Body of pancreas (tissue), 4 donors: ENCODE results near the gene ACADSB. TPM values are rescaled to one million over a fixed set of nuclear protein-coding genes. Genes with fewer than 3 reads are reported as not detected.
A peak's percentile ranks its signal among the peaks of the same experiment; 100 is the strongest.

Source experiments
- ATAC-seq: fragments of 150-250 bp; one replicate; pipeline ENCODE4 v1.9.1; 2016
- DNase-seq, 4 donors: peaks; one replicate each; pipeline ENCODE4 v3.0.0-alpha.2; 2019
- H3K27ac ChIP-seq, 4 donors: fragments of 200-600 bp; sonication (generic); 1 replicate in 3 of 4; 2 replicates in 1 of 4; pipeline versions ENCODE4 v1.5.1 to v1.6.1; 2016 to 2019; ENCODE audit warnings: mild to moderate bottlenecking in 1 of 4, mixed read lengths in 1 of 4, moderate library complexity in 1 of 4
- H3K27me3 ChIP-seq, 2 donors: fragments of 200-600 bp; sonication (generic); one replicate each; pipeline ENCODE4 v1.6.0; 2016; ENCODE audit warnings: mild to moderate bottlenecking in 1 of 2
- H3K36me3 ChIP-seq, 2 donors: fragments of 200-600 bp; sonication (generic); replicated peaks in 1 of 2; 2 replicates each; pipeline ENCODE4 v1.5.1; 2016; ENCODE audit warnings: low read depth in 2 of 2; ENCODE audit not compliant: insufficient read depth in 1 of 2
- H3K4me1 ChIP-seq: fragments of 200-600 bp; sonication (generic); one replicate; pipeline ENCODE4 v1.6.0; 2016
- H3K4me3 ChIP-seq, 2 donors: fragments of 200-600 bp; sonication (generic); 1 replicate in 1 of 2; 2 replicates in 1 of 2; pipeline ENCODE4 v1.5.1; 2016 to 2019
- H3K9me3 ChIP-seq, 3 donors: fragments of 200-600 bp; sonication (generic); 1 replicate in 2 of 3; 2 replicates in 1 of 3; pipeline ENCODE4 v1.5.1; 2016
- POLR2A ChIP-seq, 3 donors: fragments of 450-650 bp; IDR thresholded peaks; one replicate each; pipeline ENCODE4 v1.6.1; 2016; ENCODE audit warnings: antibody characterized with exemption in 3 of 3, mild to moderate bottlenecking in 2 of 3
- WGBS, 2 donors: methylation state at CpG; one replicate each; pipeline ENCODE4 v1.1.5; 2017; 5-methylcytosine and 5-hydroxymethylcytosine counted together
- intact Hi-C: fragments of 100-400 bp; cut with DNase I; formaldehyde crosslinking; loops from one replicate; pipeline ENCODE4 v1.15.1; 2023
- total RNA-seq, 2 donors: library from RNA; depleted of rRNA; stranded (reverse); fragments of >200 nt; gene quantifications; one replicate each; pipeline ENCODE4 v1.1.0, GENCODE V29; 2016
- TF ChIP-seq, protein P1 (sequence below), 7 experiments: fragments of 450-650 bp in 4 of 7; fragments of 200-600 bp in 3 of 7; sonication (generic) in 3 of 7; IDR thresholded peaks; one replicate each; pipeline ENCODE4 v1.5.1; 2016 to 2019; ENCODE audit warnings: antibody characterized with exemption in 7 of 7

ACADSB gene
- total RNA-seq, 2 donors from 2014 or later: 13.8 to 21.8 TPM

DNA sequence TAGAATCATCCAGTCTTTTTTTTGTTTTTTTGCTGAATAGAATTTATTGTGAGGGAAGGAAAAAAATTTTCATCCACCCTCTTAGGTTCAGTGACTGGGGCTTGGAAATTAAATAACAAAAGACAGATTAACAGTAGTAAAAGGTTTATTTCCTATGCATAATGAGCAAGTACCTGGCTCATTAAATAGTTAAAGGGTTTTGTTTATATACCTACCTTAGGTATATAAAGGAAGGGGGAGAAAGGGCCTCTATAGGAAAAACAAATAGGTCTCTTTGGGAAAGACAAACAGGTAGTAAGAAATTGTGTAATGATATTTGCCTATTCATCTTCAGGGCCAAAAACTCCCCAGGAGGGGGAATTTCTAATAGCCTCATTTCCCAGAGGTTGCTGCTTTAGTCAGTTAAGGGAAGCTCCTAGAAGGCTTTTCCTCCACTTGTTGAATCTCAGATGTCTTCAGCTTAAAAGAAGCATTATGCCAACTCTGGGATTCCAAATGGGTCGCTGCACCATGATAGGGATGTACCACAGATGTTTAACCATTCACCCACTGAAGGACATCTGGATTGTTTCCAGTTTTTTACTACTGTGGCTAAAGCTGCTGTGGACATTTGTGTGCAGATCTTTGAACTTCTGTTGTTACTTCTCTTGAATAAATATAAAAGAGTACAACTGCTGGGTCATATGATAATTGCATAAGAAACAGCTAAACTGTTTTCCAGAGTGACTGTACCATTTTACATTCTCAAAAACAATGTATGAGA lies 11.3 kb downstream of the ACADSB start:
- peak; percentile 30 for ATAC-seq
- Histone ChIP-seq H3K4me3 (no peak overlapping the region), H3K27ac (peak overlapping the region in 3 of 4 donors; percentile 9 to 41 (median 19)), H3K4me1 (peaks cover 27% of the 10 kb centered on the region), H3K27me3 (no peaks in the 10 kb centered on the region), H3K36me3 (no peaks in the 10 kb centered on the region), H3K9me3 (no peaks in the 10 kb centered on the region)
- no peak for DNase-seq
- intact Hi-C loops: no loop called here
- no peak for TF ChIP-seq POLR2A (IDR thresholded peaks at IDR 0.05)
- TF ChIP-seq, protein P1, sequence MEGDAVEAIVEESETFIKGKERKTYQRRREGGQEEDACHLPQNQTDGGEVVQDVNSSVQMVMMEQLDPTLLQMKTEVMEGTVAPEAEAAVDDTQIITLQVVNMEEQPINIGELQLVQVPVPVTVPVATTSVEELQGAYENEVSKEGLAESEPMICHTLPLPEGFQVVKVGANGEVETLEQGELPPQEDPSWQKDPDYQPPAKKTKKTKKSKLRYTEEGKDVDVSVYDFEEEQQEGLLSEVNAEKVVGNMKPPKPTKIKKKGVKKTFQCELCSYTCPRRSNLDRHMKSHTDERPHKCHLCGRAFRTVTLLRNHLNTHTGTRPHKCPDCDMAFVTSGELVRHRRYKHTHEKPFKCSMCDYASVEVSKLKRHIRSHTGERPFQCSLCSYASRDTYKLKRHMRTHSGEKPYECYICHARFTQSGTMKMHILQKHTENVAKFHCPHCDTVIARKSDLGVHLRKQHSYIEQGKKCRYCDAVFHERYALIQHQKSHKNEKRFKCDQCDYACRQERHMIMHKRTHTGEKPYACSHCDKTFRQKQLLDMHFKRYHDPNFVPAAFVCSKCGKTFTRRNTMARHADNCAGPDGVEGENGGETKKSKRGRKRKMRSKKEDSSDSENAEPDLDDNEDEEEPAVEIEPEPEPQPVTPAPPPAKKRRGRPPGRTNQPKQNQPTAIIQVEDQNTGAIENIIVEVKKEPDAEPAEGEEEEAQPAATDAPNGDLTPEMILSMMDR (IDR thresholded peaks at IDR 0.05): no peak
- 11 to 24% methylated on average over 1 of the region's 1 CpG for WGBS, 2 donors

DNA sequence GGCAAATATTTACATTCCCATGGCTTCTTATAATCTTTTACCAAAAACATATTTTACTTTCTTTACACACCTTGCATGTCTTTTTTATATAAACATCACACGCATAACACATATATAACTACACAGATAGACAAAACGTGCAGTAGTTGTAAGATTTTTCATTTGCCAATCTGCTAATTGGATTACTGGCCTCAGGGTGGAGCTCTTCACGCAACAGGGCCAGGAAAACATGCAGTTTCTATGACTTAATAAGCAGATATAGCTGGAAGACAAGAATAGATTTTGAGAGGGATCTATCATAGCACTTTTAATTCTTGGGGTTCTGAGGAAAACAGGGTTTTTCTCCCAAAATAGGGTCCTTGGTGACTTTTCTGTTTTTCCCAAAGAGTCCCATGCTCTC lies 12.7 kb downstream of the ACADSB start:
- WGBS, 2 donors: 30 to 40% methylated on average over 3 of the region's 3 CpGs
- Histone ChIP-seq H3K4me3 (no peak overlapping the region), H3K27me3 (no peaks in the 10 kb centered on the region), H3K27ac (no peak overlapping the region), H3K36me3 (no peaks in the 10 kb centered on the region), H3K9me3 (no peaks in the 10 kb centered on the region), H3K4me1 (peaks cover 27% of the 10 kb centered on the region)
- ATAC-seq (no peak), DNase-seq (peak in 1 of 4 donors; percentile 24)
- TF ChIP-seq POLR2A (IDR thresholded peaks at IDR 0.05): no peak
- TF ChIP-seq, protein P1 (IDR thresholded peaks at IDR 0.05): peak in 6 of 7 experiments; percentile 12 to 34 (median 18)
- intact Hi-C loops: no loop called here

DNA sequence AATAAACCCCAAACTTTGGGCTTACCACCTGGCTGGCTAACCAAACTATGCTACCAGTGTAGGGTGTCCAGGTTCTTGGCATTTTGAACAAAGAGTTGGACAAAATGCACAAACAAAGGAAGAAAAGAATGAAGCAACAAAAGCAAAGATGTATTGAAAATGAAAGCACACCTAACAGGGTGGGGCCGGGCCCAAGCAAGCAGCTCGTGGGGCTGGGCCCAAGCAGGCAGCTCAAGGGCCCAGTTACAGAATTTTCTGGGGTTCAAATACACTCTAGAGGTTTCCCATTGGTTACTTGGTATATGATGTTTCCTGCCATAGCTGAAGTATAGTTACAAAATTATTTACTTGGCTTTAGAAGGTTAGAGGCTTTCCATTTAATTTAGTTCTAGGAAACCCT lies 15.7 kb downstream of the ACADSB start:
- TF ChIP-seq, protein P1 (IDR thresholded peaks at IDR 0.05): no peak
- no peak for TF ChIP-seq POLR2A (IDR thresholded peaks at IDR 0.05)
- ATAC-seq (no peak), DNase-seq (no peak)
- intact Hi-C loops: no loop called here
- H3K4me1 ChIP-seq: peaks cover 24% of the 10 kb centered on the region
- no peaks in the 10 kb centered on the region for H3K9me3 ChIP-seq
- H3K27ac ChIP-seq: no peak overlapping the region
- no peaks in the 10 kb centered on the region for H3K36me3 ChIP-seq
- 94 to 95% methylated on average over 2 of the region's 2 CpGs for WGBS, 2 donors
- no peak overlapping the region for H3K4me3 ChIP-seq
- H3K27me3 ChIP-seq: no peaks in the 10 kb centered on the region

DNA sequence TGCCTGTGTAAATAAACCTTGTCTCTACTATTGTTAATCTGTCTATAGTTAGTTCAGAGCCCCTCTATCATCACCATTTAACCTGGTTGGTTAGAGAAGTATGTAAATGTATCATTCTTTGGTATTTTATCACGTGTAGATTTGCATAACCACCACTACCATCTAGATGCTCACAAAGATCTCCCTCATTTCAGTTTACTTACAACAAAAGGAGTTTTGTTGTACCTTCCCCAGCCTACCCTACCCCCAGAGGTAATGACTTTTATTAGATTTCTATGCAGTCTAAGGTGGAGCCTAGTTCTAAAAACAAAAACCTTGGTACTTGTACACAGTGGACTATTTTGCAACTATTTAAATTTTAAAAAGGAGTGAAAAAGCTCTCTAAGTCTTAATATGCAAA lies 17.5 kb downstream of the ACADSB start:
- Histone ChIP-seq H3K27ac (no peak overlapping the region), H3K4me3 (no peak overlapping the region), H3K4me1 (peaks cover 7% of the 10 kb centered on the region), H3K36me3 (no peaks in the 10 kb centered on the region), H3K27me3 (no peaks in the 10 kb centered on the region), H3K9me3 (no peaks in the 10 kb centered on the region)
- DNase-seq (no peak), ATAC-seq (no peak)
- TF ChIP-seq, protein P1 (IDR thresholded peaks at IDR 0.05): no peak
- no peak for TF ChIP-seq POLR2A (IDR thresholded peaks at IDR 0.05)
- intact Hi-C loops: no loop called here
- 42 to 56% methylated on average over 1 of the region's 1 CpG for WGBS, 2 donors

DNA sequence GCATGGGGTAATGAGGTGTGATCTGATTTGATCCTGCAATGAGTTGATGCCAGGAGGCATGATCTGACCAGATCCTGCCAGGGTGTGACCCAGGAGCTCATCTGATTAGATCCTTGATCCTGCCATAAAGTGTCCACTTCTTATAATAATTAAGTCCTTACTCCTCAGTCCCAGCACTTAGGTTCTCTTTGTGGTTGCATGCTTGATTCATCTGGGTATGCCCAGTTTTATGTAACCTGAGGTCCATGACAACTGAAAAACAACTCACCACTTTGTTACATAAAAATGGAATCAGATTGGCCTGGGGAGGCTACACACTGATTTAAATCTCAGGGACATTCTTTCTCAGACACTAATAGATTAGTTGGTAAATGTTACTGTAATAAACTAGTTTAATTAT lies 19.1 kb downstream of the ACADSB start:
- Histone ChIP-seq H3K4me1 (no peaks in the 10 kb centered on the region), H3K27ac (no peak overlapping the region), H3K27me3 (no peaks in the 10 kb centered on the region), H3K4me3 (no peak overlapping the region), H3K9me3 (no peaks in the 10 kb centered on the region), H3K36me3 (no peaks in the 10 kb centered on the region)
- intact Hi-C loops: no loop called here
- ATAC-seq: no peak
- no peak for TF ChIP-seq POLR2A (IDR thresholded peaks at IDR 0.05)
- TF ChIP-seq, protein P1 (IDR thresholded peaks at IDR 0.05): no peak
- no peak for DNase-seq
